Activated naive CD8-positive, alpha-beta T cell (primary cell): ENCODE results near the gene ELAVL1.

Source experiments
- H3K27ac Mint-ChIP-seq: one replicate; pipeline ENCODE4 v1.8.0; 2021; ENCODE audit warnings: mixed read lengths
- H3K27me3 Mint-ChIP-seq: one replicate; pipeline ENCODE4 v1.8.0; 2021; ENCODE audit warnings: mixed read lengths
- H3K36me3 Mint-ChIP-seq: one replicate; pipeline ENCODE4 v1.8.0; 2021; ENCODE audit warnings: mixed read lengths
- H3K4me1 Mint-ChIP-seq: one replicate; pipeline ENCODE4 v1.8.0; 2021; ENCODE audit warnings: low read depth, mixed read lengths
- H3K4me3 Mint-ChIP-seq: one replicate; pipeline ENCODE4 v1.8.0; 2021; ENCODE audit warnings: mild to moderate bottlenecking, mixed read lengths
- H3K9me3 Mint-ChIP-seq: one replicate; pipeline ENCODE4 v1.8.0; 2021; ENCODE audit warnings: low read depth, mixed read lengths

The ELAVL1 gene

GRCh38 chr19:7983286-7983950 lies 22.0 kb downstream of the ELAVL1 start:
- H3K27ac Mint-ChIP-seq: no peak overlapping the region
- H3K9me3 Mint-ChIP-seq: no peaks in the 10 kb centered on the region
- H3K27me3 Mint-ChIP-seq: no peaks in the 10 kb centered on the region
- H3K36me3 Mint-ChIP-seq: peaks cover 4% of the 10 kb centered on the region
- H3K4me3 Mint-ChIP-seq: no peak overlapping the region
- peaks cover 3% of the 10 kb centered on the region for H3K4me1 Mint-ChIP-seq

- H3K27ac Mint-ChIP-seq: no peak overlapping the region
- no peaks in the 10 kb centered on the region for H3K27me3 Mint-ChIP-seq
- H3K4me3 Mint-ChIP-seq: no peak overlapping the region
- H3K4me1 Mint-ChIP-seq: peaks cover 2% of the 10 kb centered on the region
- no peaks in the 10 kb centered on the region for H3K9me3 Mint-ChIP-seq
- H3K36me3 Mint-ChIP-seq: peaks cover 4% of the 10 kb centered on the region
Observed at GRCh38 chr19:7982651-7983099, 22.8 kb downstream of the ELAVL1 start.

GRCh38 chr19:7982103-7982502 lies 23.3 kb downstream of the ELAVL1 start:
- H3K36me3 Mint-ChIP-seq: peaks cover 4% of the 10 kb centered on the region
- H3K4me3 Mint-ChIP-seq: no peak overlapping the region
- H3K4me1 Mint-ChIP-seq: no peaks in the 10 kb centered on the region
- H3K9me3 Mint-ChIP-seq: no peaks in the 10 kb centered on the region
- H3K27me3 Mint-ChIP-seq: no peaks in the 10 kb centered on the region
- H3K27ac Mint-ChIP-seq: no peak overlapping the region

- Mint-ChIP-seq H3K4me1 (no peaks in the 10 kb centered on the region), H3K36me3 (peaks cover 2% of the 10 kb centered on the region), H3K27ac (no peak overlapping the region), H3K27me3 (no peaks in the 10 kb centered on the region), H3K4me3 (no peak overlapping the region), H3K9me3 (no peaks in the 10 kb centered on the region)
Observed at GRCh38 chr19:7981661-7982060, 23.8 kb downstream of the ELAVL1 start.

- H3K4me3 Mint-ChIP-seq: no peak overlapping the region
- no peaks in the 10 kb centered on the region for H3K4me1 Mint-ChIP-seq
- H3K9me3 Mint-ChIP-seq: no peaks in the 10 kb centered on the region
- no peaks in the 10 kb centered on the region for H3K36me3 Mint-ChIP-seq
- no peak overlapping the region for H3K27ac Mint-ChIP-seq
- H3K27me3 Mint-ChIP-seq: no peaks in the 10 kb centered on the region
Observed at GRCh38 chr19:7981199-7981598, 24.2 kb downstream of the ELAVL1 start.

GRCh38 chr19:7980635-7981121 lies 24.8 kb downstream of the ELAVL1 start:
- Mint-ChIP-seq H3K36me3 (no peaks in the 10 kb centered on the region), H3K9me3 (no peaks in the 10 kb centered on the region), H3K27me3 (no peaks in the 10 kb centered on the region), H3K4me1 (no peaks in the 10 kb centered on the region), H3K27ac (no peak overlapping the region), H3K4me3 (no peak overlapping the region)

- H3K4me3 Mint-ChIP-seq: no peak overlapping the region
- H3K27me3 Mint-ChIP-seq: no peaks in the 10 kb centered on the region
- no peaks in the 10 kb centered on the region for H3K36me3 Mint-ChIP-seq
- no peaks in the 10 kb centered on the region for H3K4me1 Mint-ChIP-seq
- no peaks in the 10 kb centered on the region for H3K9me3 Mint-ChIP-seq
- no peak overlapping the region for H3K27ac Mint-ChIP-seq
Observed at GRCh38 chr19:7980168-7980567, 25.3 kb downstream of the ELAVL1 start.

GRCh38 chr19:7979559-7979958 lies 25.9 kb downstream of the ELAVL1 start:
- no peaks in the 10 kb centered on the region for H3K4me1 Mint-ChIP-seq

GRCh38 chr19:7979011-7979410 lies 26.4 kb downstream of the ELAVL1 start:
- H3K27ac Mint-ChIP-seq: no peak overlapping the region
- no peaks in the 10 kb centered on the region for H3K36me3 Mint-ChIP-seq
- H3K4me3 Mint-ChIP-seq: no peak overlapping the region
- no peaks in the 10 kb centered on the region for H3K4me1 Mint-ChIP-seq
- no peaks in the 10 kb centered on the region for H3K9me3 Mint-ChIP-seq
- H3K27me3 Mint-ChIP-seq: no peaks in the 10 kb centered on the region

More at GRCh38 chr19:7979559-7979958, 25.9 kb downstream of the ELAVL1 start:
- no peaks in the 10 kb centered on the region for H3K9me3 Mint-ChIP-seq
- no peaks in the 10 kb centered on the region for H3K27me3 Mint-ChIP-seq
- no peak overlapping the region for H3K4me3 Mint-ChIP-seq
- no peak overlapping the region for H3K27ac Mint-ChIP-seq
- H3K36me3 Mint-ChIP-seq: no peaks in the 10 kb centered on the region

GRCh38 chr19:7978179-7978825 lies 27.1 kb downstream of the ELAVL1 start:
- H3K27me3 Mint-ChIP-seq: no peaks in the 10 kb centered on the region
- H3K27ac Mint-ChIP-seq: no peak overlapping the region
- no peaks in the 10 kb centered on the region for H3K4me1 Mint-ChIP-seq
- H3K36me3 Mint-ChIP-seq: no peaks in the 10 kb centered on the region
- no peak overlapping the region for H3K4me3 Mint-ChIP-seq
- H3K9me3 Mint-ChIP-seq: no peaks in the 10 kb centered on the region

- Mint-ChIP-seq H3K4me3 (no peak overlapping the region), H3K9me3 (no peaks in the 10 kb centered on the region), H3K27ac (no peak overlapping the region), H3K4me1 (no peaks in the 10 kb centered on the region), H3K36me3 (no peaks in the 10 kb centered on the region), H3K27me3 (no peaks in the 10 kb centered on the region)
Observed at GRCh38 chr19:7977723-7978040, 27.8 kb downstream of the ELAVL1 start.

GRCh38 chr19:7977021-7977722 lies 28.3 kb downstream of the ELAVL1 start:
- Mint-ChIP-seq H3K4me1 (no peaks in the 10 kb centered on the region), H3K9me3 (no peaks in the 10 kb centered on the region), H3K4me3 (no peak overlapping the region), H3K27ac (no peak overlapping the region), H3K27me3 (no peaks in the 10 kb centered on the region), H3K36me3 (no peaks in the 10 kb centered on the region)

GRCh38 chr19:7976461-7976860 lies 29.0 kb downstream of the ELAVL1 start:
- no peaks in the 10 kb centered on the region for H3K9me3 Mint-ChIP-seq
- no peak overlapping the region for H3K27ac Mint-ChIP-seq
- H3K4me3 Mint-ChIP-seq: no peak overlapping the region
- no peaks in the 10 kb centered on the region for H3K27me3 Mint-ChIP-seq
- H3K36me3 Mint-ChIP-seq: no peaks in the 10 kb centered on the region
- H3K4me1 Mint-ChIP-seq: no peaks in the 10 kb centered on the region

GRCh38 chr19:7975037-7975436 lies 30.4 kb downstream of the ELAVL1 start:
- no peak overlapping the region for H3K27ac Mint-ChIP-seq
- no peaks in the 10 kb centered on the region for H3K9me3 Mint-ChIP-seq
- no peak overlapping the region for H3K4me3 Mint-ChIP-seq
- H3K27me3 Mint-ChIP-seq: no peaks in the 10 kb centered on the region
- no peaks in the 10 kb centered on the region for H3K4me1 Mint-ChIP-seq
- no peaks in the 10 kb centered on the region for H3K36me3 Mint-ChIP-seq

GRCh38 chr19:7973883-7974282 lies 31.6 kb downstream of the ELAVL1 start:
- Mint-ChIP-seq H3K36me3 (no peaks in the 10 kb centered on the region), H3K4me3 (no peak overlapping the region), H3K4me1 (no peaks in the 10 kb centered on the region), H3K27me3 (no peaks in the 10 kb centered on the region), H3K27ac (peak overlapping the region; percentile 16), H3K9me3 (no peaks in the 10 kb centered on the region)
